C4-2B (cell line): ENCODE results near the gene RAD18.

ENCODE experiments used
- H3K27ac ChIP-seq: fragments of 450-650 bp; 2 replicates; pipeline ENCODE4 v1.5.1; 2017
- ZFX ChIP-seq: fragments of 450-650 bp; IDR thresholded peaks from 2 replicates; pipeline ENCODE4 v1.6.1; 2017
- TF ChIP-seq, protein P1 (sequence below): fragments of 450-650 bp; conservative IDR thresholded peaks from 2 replicates; pipeline ENCODE4 v1.5.1; 2017; ENCODE audit warnings: mild to moderate bottlenecking

Gene RAD18

DNA sequence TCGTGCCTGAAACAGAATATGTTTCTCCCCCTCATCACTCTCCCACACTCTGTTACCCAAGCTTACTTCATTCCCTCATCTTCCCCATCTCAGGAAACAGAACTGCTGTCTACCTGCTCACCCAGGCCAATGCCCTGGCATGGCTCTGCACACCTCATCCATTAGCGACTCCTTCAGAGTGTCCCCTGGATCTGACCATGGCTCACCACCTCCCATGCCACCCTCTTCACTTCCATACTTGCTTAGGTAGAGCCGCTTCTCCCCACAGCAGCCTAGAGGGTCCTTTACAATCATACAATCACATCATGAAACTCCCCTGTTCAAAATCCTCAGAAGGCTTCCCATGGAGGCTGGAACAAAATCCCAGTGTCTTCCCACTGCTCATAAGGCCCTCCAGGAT is 33.9 kb upstream of the RAD18 start:
- H3K27ac ChIP-seq, result no peak overlapping the region
- no peak for TF ChIP-seq ZFX
- TF ChIP-seq, protein P1, sequence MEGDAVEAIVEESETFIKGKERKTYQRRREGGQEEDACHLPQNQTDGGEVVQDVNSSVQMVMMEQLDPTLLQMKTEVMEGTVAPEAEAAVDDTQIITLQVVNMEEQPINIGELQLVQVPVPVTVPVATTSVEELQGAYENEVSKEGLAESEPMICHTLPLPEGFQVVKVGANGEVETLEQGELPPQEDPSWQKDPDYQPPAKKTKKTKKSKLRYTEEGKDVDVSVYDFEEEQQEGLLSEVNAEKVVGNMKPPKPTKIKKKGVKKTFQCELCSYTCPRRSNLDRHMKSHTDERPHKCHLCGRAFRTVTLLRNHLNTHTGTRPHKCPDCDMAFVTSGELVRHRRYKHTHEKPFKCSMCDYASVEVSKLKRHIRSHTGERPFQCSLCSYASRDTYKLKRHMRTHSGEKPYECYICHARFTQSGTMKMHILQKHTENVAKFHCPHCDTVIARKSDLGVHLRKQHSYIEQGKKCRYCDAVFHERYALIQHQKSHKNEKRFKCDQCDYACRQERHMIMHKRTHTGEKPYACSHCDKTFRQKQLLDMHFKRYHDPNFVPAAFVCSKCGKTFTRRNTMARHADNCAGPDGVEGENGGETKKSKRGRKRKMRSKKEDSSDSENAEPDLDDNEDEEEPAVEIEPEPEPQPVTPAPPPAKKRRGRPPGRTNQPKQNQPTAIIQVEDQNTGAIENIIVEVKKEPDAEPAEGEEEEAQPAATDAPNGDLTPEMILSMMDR, result no peak

DNA sequence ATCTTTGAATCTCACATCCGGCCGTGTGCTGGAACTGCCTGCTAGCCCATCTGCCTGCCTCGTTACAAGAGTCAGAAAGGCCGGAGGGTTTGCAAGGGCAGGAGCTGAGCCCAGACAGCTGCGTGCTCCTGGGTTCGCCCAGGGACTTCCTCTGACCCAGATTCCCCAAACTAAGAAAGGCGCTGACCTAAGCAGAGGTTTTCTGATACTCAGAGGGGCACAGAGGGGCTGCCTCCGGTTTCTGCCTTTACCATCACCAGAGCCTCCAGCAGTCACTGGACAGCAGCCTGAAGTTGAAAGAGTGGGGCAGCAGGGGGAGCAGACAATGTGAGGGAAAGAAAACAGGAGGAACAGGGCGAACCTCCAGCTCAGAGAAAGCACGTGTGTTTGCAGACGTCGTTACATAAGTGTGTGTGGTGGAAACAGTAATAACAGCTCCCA is 33.4 kb upstream of the RAD18 start:
- H3K27ac ChIP-seq, result no peak overlapping the region
- TF ChIP-seq, protein P1, result no peak
- TF ChIP-seq ZFX, result no peak

DNA sequence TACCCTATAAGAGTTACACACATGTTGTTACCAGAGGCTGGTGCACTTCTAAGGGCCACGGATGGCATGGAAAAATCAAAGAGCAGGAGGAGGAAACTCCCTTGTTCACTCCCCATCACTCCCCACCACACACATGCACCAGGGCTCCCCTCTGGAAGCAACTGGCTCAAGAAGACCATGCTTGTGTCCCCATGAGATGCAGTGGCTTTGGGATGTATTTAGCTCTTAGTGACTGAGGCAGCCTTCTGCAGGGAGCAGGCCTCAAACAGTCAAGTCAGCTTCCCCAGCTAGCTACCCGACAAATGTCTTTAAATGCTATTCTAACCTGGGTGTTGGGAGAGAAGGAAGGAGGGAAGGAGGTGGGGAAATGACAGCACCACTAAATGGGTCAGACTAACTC is 32.9 kb upstream of the RAD18 start:
- H3K27ac ChIP-seq, result no peak overlapping the region
- no peak for TF ChIP-seq ZFX
- TF ChIP-seq, protein P1, result no peak

DNA sequence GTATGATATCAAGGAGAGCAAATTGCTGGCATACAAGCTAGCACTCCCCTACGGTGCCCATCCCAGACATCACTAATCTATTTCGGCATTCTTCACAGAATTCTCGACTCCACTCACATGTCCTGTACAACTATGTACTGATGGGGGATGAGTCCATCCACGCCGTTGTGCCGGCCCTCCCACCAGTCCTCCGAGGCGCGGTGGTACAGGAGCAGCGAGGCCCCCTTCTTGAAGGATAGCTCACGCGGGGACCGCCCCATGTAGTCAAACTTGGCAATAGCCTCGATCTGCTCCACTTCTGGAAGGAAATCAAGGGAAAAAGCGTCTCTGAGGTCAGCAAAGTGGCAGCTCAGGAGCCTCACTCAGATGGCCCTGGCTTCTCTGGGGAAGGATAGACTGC is 31.0 kb upstream of the RAD18 start:
- H3K27ac ChIP-seq, result no peak overlapping the region
- no peak for TF ChIP-seq ZFX
- TF ChIP-seq, protein P1, result no peak

DNA sequence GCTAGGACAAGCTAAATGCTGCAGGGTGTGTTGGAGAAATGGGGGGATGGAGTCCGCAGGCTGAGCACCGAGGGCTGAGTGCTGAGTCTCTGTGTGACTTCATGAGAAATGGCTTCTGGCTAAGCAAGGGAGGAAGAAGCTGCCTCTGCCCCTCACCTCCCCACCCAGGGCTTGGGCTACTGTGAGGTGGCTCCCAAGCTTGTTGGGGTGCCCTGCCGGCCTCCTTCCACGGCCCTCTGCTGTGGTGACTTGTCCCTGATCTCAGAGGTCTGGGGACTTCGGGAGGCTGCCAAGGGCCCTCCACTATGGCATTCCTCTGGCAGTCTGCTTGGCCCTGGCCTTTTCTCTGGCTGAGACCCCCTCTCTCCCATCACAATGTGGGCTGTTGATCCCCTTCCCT is 30.1 kb upstream of the RAD18 start:
- no peak for TF ChIP-seq ZFX
- TF ChIP-seq, protein P1, result no peak
- no peak overlapping the region for H3K27ac ChIP-seq

DNA sequence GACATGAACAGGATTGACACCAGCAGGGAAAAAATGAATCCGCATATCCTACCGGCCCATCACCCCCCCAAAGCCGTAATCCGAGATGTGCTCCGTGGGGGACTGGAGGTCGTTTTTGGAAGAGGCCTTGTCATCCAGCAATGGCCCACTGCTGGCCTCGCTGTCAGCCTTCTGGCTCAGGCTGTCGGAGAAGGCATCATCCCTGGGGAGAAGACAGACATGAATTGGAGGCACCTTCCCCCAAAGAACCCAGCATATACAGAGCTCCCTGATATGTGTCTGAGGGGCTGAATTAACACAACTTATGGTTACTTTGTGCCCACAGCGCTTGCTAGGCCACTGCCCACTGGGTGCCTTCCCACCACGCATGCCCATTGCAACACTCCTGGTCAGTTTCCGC is 29.6 kb upstream of the RAD18 start:
- H3K27ac ChIP-seq, result no peak overlapping the region
- TF ChIP-seq, protein P1, result no peak

DNA sequence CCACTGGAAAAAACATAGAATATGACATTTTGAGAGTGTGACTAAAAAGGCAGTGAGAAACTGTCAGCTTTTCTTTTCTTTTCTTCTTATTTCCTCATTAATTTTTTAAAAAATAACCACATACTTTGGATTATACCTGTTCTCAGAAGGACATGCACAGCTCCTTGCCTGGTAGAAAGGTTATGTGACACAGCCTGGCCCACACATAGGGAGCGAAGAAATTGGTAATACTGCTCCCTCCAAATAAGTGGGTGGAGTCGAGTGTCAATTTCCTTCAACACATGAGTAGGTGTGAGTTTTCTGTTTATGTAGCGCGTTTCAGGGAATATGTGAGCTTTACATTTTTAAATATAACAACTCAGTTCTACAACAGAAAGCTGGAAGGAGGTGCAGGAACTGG is 28.9 kb upstream of the RAD18 start:
- no peak overlapping the region for H3K27ac ChIP-seq
- TF ChIP-seq ZFX, result no peak
- TF ChIP-seq, protein P1, result no peak
